GM23338 (cell line): ENCODE data around the gene RNF207. TPM values are rescaled to one million over a fixed set of nuclear protein-coding genes. Genes with fewer than 3 reads are reported as not detected.

Source experiments
- ATAC-seq: fragments of 200-7000 bp; cut with Tn5 transposase; 3 replicates; pipeline ENCODE4 v1.9.1; 2020
- DNase-seq: peaks from one replicate; pipeline ENCODE4 v3.0.0-alpha.2; 2015; ENCODE audit warnings: low spot score
- H2AFZ ChIP-seq: fragments of 200-600 bp; sonication (generic); 2 replicates; pipeline ENCODE4 v1.8.0; 2016; ENCODE audit warnings: antibody characterized with exemption, mild to moderate bottlenecking, moderate library complexity
- H3F3A ChIP-seq: fragments of 200-600 bp; sonication (generic); replicated peaks from 2 replicates; pipeline ENCODE4 v1.8.0; 2017; ENCODE audit warnings: antibody characterized with exemption, mixed run types, low read depth
- H3K27ac ChIP-seq: fragments of 200-600 bp; sonication (generic); 2 replicates; pipeline ENCODE4 v1.6.1; 2016; ENCODE audit warnings: low read depth
- H3K27me3 ChIP-seq: fragments of 200-600 bp; sonication (generic); 2 replicates; pipeline ENCODE4 v1.8.0; 2016; ENCODE audit warnings: mild to moderate bottlenecking, mixed run types, moderate library complexity; ENCODE audit not compliant: insufficient read depth
- H3K36me3 ChIP-seq: fragments of 200-600 bp; sonication (generic); 2 replicates; pipeline ENCODE4 v1.8.0; 2016; ENCODE audit warnings: mild to moderate bottlenecking; ENCODE audit not compliant: insufficient read depth
- H3K4me1 ChIP-seq: fragments of 200-600 bp; sonication (generic); 2 replicates; pipeline ENCODE4 v1.8.0; 2016; ENCODE audit warnings: mild to moderate bottlenecking, moderate library complexity; ENCODE audit not compliant: insufficient read depth
- H3K4me2 ChIP-seq: fragments of 200-600 bp; sonication (generic); 2 replicates; pipeline ENCODE4 v1.7.1; 2017; ENCODE audit warnings: mixed run types
- H3K4me3 ChIP-seq: fragments of 200-600 bp; sonication (generic); 2 replicates; pipeline ENCODE4 v1.6.1; 2016; ENCODE audit warnings: mixed run types
- H3K79me2 ChIP-seq: fragments of 200-600 bp; sonication (generic); replicated peaks from 2 replicates; pipeline ENCODE4 v1.8.0; 2017; ENCODE audit warnings: mild to moderate bottlenecking; ENCODE audit not compliant: insufficient read depth
- H3K9me2 ChIP-seq: fragments of 200-600 bp; sonication (generic); 2 replicates; pipeline ENCODE4 v1.8.0; 2017; ENCODE audit not compliant: insufficient read depth
- H4K20me1 ChIP-seq: fragments of 200-600 bp; sonication (generic); replicated peaks from 2 replicates; pipeline ENCODE4 v1.8.0; 2017; ENCODE audit warnings: mild to moderate bottlenecking; ENCODE audit not compliant: insufficient read depth
- H3K27ac Mint-ChIP-seq: 2 replicates; pipeline ENCODE4 v1.8.0; 2020; ENCODE audit warnings: inconsistent platforms, mild to moderate bottlenecking, moderate library complexity, mixed read lengths
- H3K27me3 Mint-ChIP-seq: 3 replicates; pipeline ENCODE4 v1.8.0; 2022; ENCODE audit warnings: low read depth, mild to moderate bottlenecking, moderate library complexity, mixed read lengths, inconsistent platforms; ENCODE audit not compliant: insufficient read depth, poor library complexity
- H3K36me3 Mint-ChIP-seq: 3 replicates; pipeline ENCODE4 v1.8.0; 2021; ENCODE audit warnings: low read depth, mild to moderate bottlenecking, inconsistent platforms, moderate library complexity, mixed read lengths
- H3K4me1 Mint-ChIP-seq: 3 replicates; pipeline ENCODE4 v1.8.0; 2020; ENCODE audit warnings: mild to moderate bottlenecking, inconsistent platforms, mixed read lengths
- H3K4me3 Mint-ChIP-seq: 3 replicates; pipeline ENCODE4 v1.8.0; 2021; ENCODE audit warnings: moderate library complexity, mild to moderate bottlenecking, inconsistent platforms, mixed read lengths
- H3K9me3 Mint-ChIP-seq: 3 replicates; pipeline ENCODE4 v1.8.0; 2020; ENCODE audit warnings: moderate library complexity, mild to moderate bottlenecking, inconsistent platforms, mixed read lengths
- CREB1 ChIP-seq: fragments of 250-450 bp; sonication (Bioruptor Pico); IDR thresholded peaks from 2 replicates; pipeline ENCODE4 v1.5.0; 2020; ENCODE audit warnings: low read depth, mild to moderate bottlenecking, moderate library complexity
- CTCF ChIP-seq, 2 experiments: fragments of 200-600 bp in 1 of 2; sonication (generic) in 1 of 2; conservative IDR thresholded peaks; 2 replicates each; pipeline versions ENCODE4 v1.5.1 to v1.6.1; 2016 to 2017; ENCODE audit warnings: antibody characterized with exemption in 2 of 2, low read depth in 2 of 2, mild to moderate bottlenecking in 2 of 2, moderate library complexity in 1 of 2
- EZH2 ChIP-seq: fragments of 200-600 bp; sonication (generic); IDR thresholded peaks from one replicate; pipeline ENCODE4 v1.8.0; 2017; ENCODE audit warnings: antibody characterized with exemption, mild to moderate bottlenecking, low read depth; ENCODE audit not compliant: unreplicated experiment
- POLR2AphosphoS5 ChIP-seq: IDR thresholded peaks from 2 replicates; pipeline ENCODE4 v1.6.1; 2016; ENCODE audit warnings: antibody characterized with exemption, low read depth
- REST ChIP-seq: IDR thresholded peaks from one replicate; pipeline ENCODE4 v1.6.1; 2018; ENCODE audit warnings: antibody characterized with exemption; ENCODE audit not compliant: unreplicated experiment
- STAT1 ChIP-seq: IDR thresholded peaks from one replicate; pipeline ENCODE4 v1.6.1; 2016; ENCODE audit warnings: antibody characterized with exemption; ENCODE audit not compliant: unreplicated experiment
- ZNF462 ChIP-seq: fragments of 250-450 bp; sonication (Bioruptor Pico); IDR thresholded peaks from 2 replicates; pipeline ENCODE4 v1.5.0; 2020; ENCODE audit warnings: mild to moderate bottlenecking, moderate library complexity
- polyA plus RNA-seq: library from polyadenylated mRNA; unstranded; fragments of >200 nt; fragmentation: Nextera tagmentation; extraction: Ambion mirVana; gene quantifications from 2 replicates; pipeline ENCODE4 v1.2.1, GENCODE V29; 2016
- total RNA-seq: library from RNA; depleted of rRNA; stranded (reverse); fragments of >200 nt; shearing (Covaris generic); gene quantifications from 2 replicates; pipeline ENCODE4 v1.2.3, GENCODE V29; 2014

RNF207 gene
- total and polyA plus RNA-seq, 2 experiments from 2014 or later, result 1.7 to 2.9 TPM

- Histone ChIP-seq H3K27ac (no peak overlapping the region), H3K4me3 (no peak overlapping the region), H2AFZ (no peak overlapping the region), H4K20me1 (peaks cover 6% of the 10 kb centered on the region), H3K9me2 (no peaks in the 10 kb centered on the region), H3K4me1 (peaks cover 7% of the 10 kb centered on the region), H3K4me2 (no peak overlapping the region), H3F3A (peaks cover 4% of the 10 kb centered on the region; the same call in 1 of the 2 replicates), H3K36me3 (no peaks in the 10 kb centered on the region), H3K79me2 (no peaks in the 10 kb centered on the region), H3K27me3 (peaks cover 51% of the 10 kb centered on the region)
- no peak for TF ChIP-seq CREB1 (CRISPR knock-in tag)
- TF ChIP-seq REST, result no peak
- no peak for TF ChIP-seq EZH2
- DNase-seq (no peak), ATAC-seq (no peak)
- Mint-ChIP-seq H3K36me3 (no peaks in the 10 kb centered on the region), H3K27ac (no peak overlapping the region), H3K9me3 (no peaks in the 10 kb centered on the region; the same call in 2 of the 3 replicates), H3K4me1 (peaks cover 11% of the 10 kb centered on the region; the same call in 2 of the 3 replicates), H3K4me3 (no peak overlapping the region), H3K27me3 (peaks cover 44% of the 10 kb centered on the region)
Observed at GRCh38 chr1:6251233-6251632, 45.3 kb downstream of the RNF207 start.

- Histone ChIP-seq H2AFZ (no peak overlapping the region), H3K4me1 (peaks cover 3% of the 10 kb centered on the region), H3F3A (no peaks in the 10 kb centered on the region; the same call in 1 of the 2 replicates), H3K27me3 (peaks cover 51% of the 10 kb centered on the region), H3K4me2 (no peak overlapping the region), H3K79me2 (no peaks in the 10 kb centered on the region), H3K27ac (no peak overlapping the region), H3K9me2 (no peaks in the 10 kb centered on the region), H3K36me3 (no peaks in the 10 kb centered on the region), H4K20me1 (peaks cover 6% of the 10 kb centered on the region), H3K4me3 (no peak overlapping the region)
- no peaks in the 10 kb centered on the region; the same call in 2 of the 3 replicates for H3K9me3 Mint-ChIP-seq
- H3K27ac Mint-ChIP-seq, result no peak overlapping the region
- peaks cover 44% of the 10 kb centered on the region for H3K27me3 Mint-ChIP-seq
- H3K36me3 Mint-ChIP-seq, result no peaks in the 10 kb centered on the region
- DNase-seq, result no peak
- H3K4me1 Mint-ChIP-seq, result peaks cover 6% of the 10 kb centered on the region; the same call in 2 of the 3 replicates
- H3K4me3 Mint-ChIP-seq, result no peak overlapping the region
- no peak for ATAC-seq
- TF ChIP-seq POLR2AphosphoS5 (no peak), CREB1 (CRISPR knock-in tag) (no peak), CTCF (conservative IDR thresholded peaks at IDR 0.05; ENCODE audit: low read depth in 2 of 2) (no peak), STAT1 (no peak), ZNF462 (CRISPR knock-in tag) (no peak)
Observed at GRCh38 chr1:6251681-6252373, 45.9 kb downstream of the RNF207 start.
